GM18873 (cell line): ENCODE results near the gene MARVELD1.
"Not testable (repeated sequence)": the region's sequence is repeated elsewhere in the genome, so short reads cannot be mapped to it uniquely, and the experiment has no call there.

Source experiments
- ATAC-seq: cut with Tn5 transposase; IDR thresholded peaks from one replicate; pipeline ENCODE4 v1.9.1; 2021; ENCODE audit warnings: mild to moderate bottlenecking, moderate library complexity, moderate number of reproducible peaks; ENCODE audit not compliant: unreplicated experiment, low FRiP score

MARVELD1 gene

GRCh38 chr10:97689559-97690020, 23.9 kb upstream of the MARVELD1 start:
- ATAC-seq, result no peak

- no peak for ATAC-seq
These were observed 23.4 kb upstream of the MARVELD1 start for GRCh38 chr10:97690133-97690532.

- ATAC-seq, result not testable (repeated sequence)
These were observed 15.4 kb upstream of the MARVELD1 start for GRCh38 chr10:97698072-97698655.

- ATAC-seq, result no peak
These were observed 12.0 kb upstream of the MARVELD1 start for GRCh38 chr10:97701438-97702069.

GRCh38 chr10:97703398-97704067, 10.0 kb upstream of the MARVELD1 start:
- no peak for ATAC-seq

- no peak for ATAC-seq
These were observed 9.2 kb upstream of the MARVELD1 start for GRCh38 chr10:97704341-97704740.

- ATAC-seq, result no peak
These were observed 8.4 kb upstream of the MARVELD1 start for GRCh38 chr10:97705006-97705670.

GRCh38 chr10:97707134-97707861, 6.2 kb upstream of the MARVELD1 start:
- ATAC-seq, result no peak

- ATAC-seq, result no peak
These were observed 5.4 kb upstream of the MARVELD1 start for GRCh38 chr10:97708167-97708566.

GRCh38 chr10:97708976-97709946, 4.3 kb upstream of the MARVELD1 start:
- ATAC-seq, result no peak

- no peak for ATAC-seq
These were observed 1.6 kb upstream of the MARVELD1 start for GRCh38 chr10:97711640-97712572.

- peak; percentile 53 for ATAC-seq
These were observed 383 bp downstream of the MARVELD1 start for GRCh38 chr10:97713826-97714400.

- ATAC-seq, result no peak
These were observed 1.1 kb downstream of the MARVELD1 start for GRCh38 chr10:97714401-97715258.

GRCh38 chr10:97715259-97715874, 1.8 kb downstream of the MARVELD1 start:
- ATAC-seq, result no peak

GRCh38 chr10:97717627-97718026, 4.1 kb downstream of the MARVELD1 start:
- ATAC-seq, result no peak

GRCh38 chr10:97718178-97718577, 4.6 kb downstream of the MARVELD1 start:
- no peak for ATAC-seq
